ENCODE data around the gene TXNL4A. TPM values are rescaled to one million over a fixed set of nuclear protein-coding genes. Genes with fewer than 3 reads are reported as not detected.

Gene TXNL4A
- total RNA-seq, 1 experiment from 2014 or later, result 216 TPM

DNA sequence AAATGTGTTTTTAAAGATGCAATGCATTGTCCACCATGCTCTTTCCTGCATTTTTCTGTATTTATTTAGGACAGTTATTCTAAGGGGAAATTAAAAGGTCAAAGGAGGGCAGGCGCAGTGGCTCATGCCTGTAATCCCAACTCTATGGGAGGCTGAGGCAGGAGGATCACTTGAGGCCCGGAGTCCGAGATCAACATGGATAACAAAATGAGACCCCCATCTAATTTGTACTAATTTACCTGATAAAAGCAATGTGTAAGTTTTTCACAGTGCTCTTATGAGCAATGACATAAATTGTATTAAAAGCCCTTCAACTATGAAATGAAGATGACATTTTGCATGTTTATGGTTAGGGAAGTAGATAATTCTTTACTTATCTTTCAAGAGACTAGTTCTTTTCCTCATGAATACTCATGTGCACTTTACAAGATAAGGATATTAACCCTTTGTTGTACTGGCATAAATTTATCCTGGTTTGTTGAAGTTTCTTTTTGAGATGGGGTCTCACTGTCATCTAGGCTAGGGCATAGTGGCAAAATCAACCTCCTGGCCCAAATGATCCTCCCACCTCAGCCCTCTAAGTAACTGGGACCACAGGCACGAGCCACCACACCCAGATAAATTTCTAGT lies 14.2 kb downstream of the TXNL4A start:
- Histone ChIP-seq H3K4me1 (ENCODE audit: insufficient read depth, low read length, poor library complexity, severe bottlenecking) (no peaks in the 10 kb centered on the region), H3K4me3 (ENCODE audit: low read depth, low read length, poor library complexity, severe bottlenecking) (no peak overlapping the region), H3K27me3 (replicated peaks; ENCODE audit: insufficient read depth, low read depth, low read length, poor library complexity) (no peaks in the 10 kb centered on the region), H3K27ac (ENCODE audit: low read depth, low read length, poor library complexity, severe bottlenecking) (no peak overlapping the region), H3K9me3 (ENCODE audit: low read depth, low read length, poor library complexity, severe bottlenecking) (no peaks in the 10 kb centered on the region), H3K36me3 (ENCODE audit: insufficient read depth, low read length, poor library complexity, severe bottlenecking) (peaks cover 35% of the 10 kb centered on the region)
- intact Hi-C loops (cut with micrococcal nuclease; ENCODE audit: unreplicated experiment), result no loop called here
- TF ChIP-seq EZH2 (IDR thresholded peaks at IDR 0.05; ENCODE audit: borderline replicate concordance, low read depth, low read length, poor library complexity, severe bottlenecking), result no peak
- TF ChIP-seq, protein P1, sequence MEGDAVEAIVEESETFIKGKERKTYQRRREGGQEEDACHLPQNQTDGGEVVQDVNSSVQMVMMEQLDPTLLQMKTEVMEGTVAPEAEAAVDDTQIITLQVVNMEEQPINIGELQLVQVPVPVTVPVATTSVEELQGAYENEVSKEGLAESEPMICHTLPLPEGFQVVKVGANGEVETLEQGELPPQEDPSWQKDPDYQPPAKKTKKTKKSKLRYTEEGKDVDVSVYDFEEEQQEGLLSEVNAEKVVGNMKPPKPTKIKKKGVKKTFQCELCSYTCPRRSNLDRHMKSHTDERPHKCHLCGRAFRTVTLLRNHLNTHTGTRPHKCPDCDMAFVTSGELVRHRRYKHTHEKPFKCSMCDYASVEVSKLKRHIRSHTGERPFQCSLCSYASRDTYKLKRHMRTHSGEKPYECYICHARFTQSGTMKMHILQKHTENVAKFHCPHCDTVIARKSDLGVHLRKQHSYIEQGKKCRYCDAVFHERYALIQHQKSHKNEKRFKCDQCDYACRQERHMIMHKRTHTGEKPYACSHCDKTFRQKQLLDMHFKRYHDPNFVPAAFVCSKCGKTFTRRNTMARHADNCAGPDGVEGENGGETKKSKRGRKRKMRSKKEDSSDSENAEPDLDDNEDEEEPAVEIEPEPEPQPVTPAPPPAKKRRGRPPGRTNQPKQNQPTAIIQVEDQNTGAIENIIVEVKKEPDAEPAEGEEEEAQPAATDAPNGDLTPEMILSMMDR (conservative IDR thresholded peaks at IDR 0.05; ENCODE audit: low read depth, low read length), result no peak
- BruUV-seq (replicated peaks), result no TSS peak
- DNase-seq (ENCODE audit: low spot score), result no peak
- POLR2A ChIA-PET (ENCODE audit: low non-redundant PET), result no interaction called here
- CTCF ChIA-PET, result no interaction called here

GRCh38 chr18:79973517-79973916 lies 14.8 kb downstream of the TXNL4A start:
- BruUV-seq (replicated peaks), result no TSS peak
- ChIA-PET POLR2A (ENCODE audit: low non-redundant PET) (no interaction called here), CTCF (no interaction called here)
- no peaks in the 10 kb centered on the region for H3K27me3 ChIP-seq (replicated peaks; ENCODE audit: insufficient read depth, low read depth, low read length, poor library complexity)
- DNase-seq (ENCODE audit: low spot score), result no peak
- H3K9me3 ChIP-seq (ENCODE audit: low read depth, low read length, poor library complexity, severe bottlenecking), result no peaks in the 10 kb centered on the region
- peaks cover 34% of the 10 kb centered on the region for H3K36me3 ChIP-seq (ENCODE audit: insufficient read depth, low read length, poor library complexity, severe bottlenecking)
- no peaks in the 10 kb centered on the region for H3K4me1 ChIP-seq (ENCODE audit: insufficient read depth, low read length, poor library complexity, severe bottlenecking)
- H3K4me3 ChIP-seq (ENCODE audit: low read depth, low read length, poor library complexity, severe bottlenecking), result no peak overlapping the region
- TF ChIP-seq, protein P1 (conservative IDR thresholded peaks at IDR 0.05; ENCODE audit: low read depth, low read length), result no peak
- TF ChIP-seq EZH2 (IDR thresholded peaks at IDR 0.05; ENCODE audit: borderline replicate concordance, low read depth, low read length, poor library complexity, severe bottlenecking), result no peak
- intact Hi-C loops (cut with micrococcal nuclease; ENCODE audit: unreplicated experiment), result no loop called here
- no peak overlapping the region for H3K27ac ChIP-seq (ENCODE audit: low read depth, low read length, poor library complexity, severe bottlenecking)

- Histone ChIP-seq H3K27ac (ENCODE audit: low read depth, low read length, poor library complexity, severe bottlenecking) (no peak overlapping the region), H3K27me3 (replicated peaks; ENCODE audit: insufficient read depth, low read depth, low read length, poor library complexity) (no peaks in the 10 kb centered on the region), H3K4me3 (ENCODE audit: low read depth, low read length, poor library complexity, severe bottlenecking) (no peak overlapping the region), H3K9me3 (ENCODE audit: low read depth, low read length, poor library complexity, severe bottlenecking) (no peaks in the 10 kb centered on the region), H3K4me1 (ENCODE audit: insufficient read depth, low read length, poor library complexity, severe bottlenecking) (no peaks in the 10 kb centered on the region), H3K36me3 (ENCODE audit: insufficient read depth, low read length, poor library complexity, severe bottlenecking) (peaks cover 34% of the 10 kb centered on the region)
- DNase-seq (ENCODE audit: low spot score), result no peak
- intact Hi-C loops (cut with micrococcal nuclease; ENCODE audit: unreplicated experiment), result no loop called here
- ChIA-PET POLR2A (ENCODE audit: low non-redundant PET) (no interaction called here), CTCF (no interaction called here)
- no TSS peak for BruUV-seq (replicated peaks)
- no peak for TF ChIP-seq EZH2 (IDR thresholded peaks at IDR 0.05; ENCODE audit: borderline replicate concordance, low read depth, low read length, poor library complexity, severe bottlenecking)
- TF ChIP-seq, protein P1 (conservative IDR thresholded peaks at IDR 0.05; ENCODE audit: low read depth, low read length), result no peak
Measured at GRCh38 chr18:79972720-79973119, 15.6 kb downstream of the TXNL4A start.

Data from A673 (cell line).